ENCODE results near the gene TAF11L3. TPM values are rescaled to one million over a fixed set of nuclear protein-coding genes. Genes with fewer than 3 reads are reported as not detected.
"Not testable (repeated sequence)": the region's sequence is repeated elsewhere in the genome, so short reads cannot be mapped to it uniquely, and the experiment has no call there.

Gene TAF11L3
- total RNA-seq, 1 donor from 2014 or later = not detected

- no peak for TF ChIP-seq CTCF (conservative IDR thresholded peaks at IDR 0.05)
- Mint-ChIP-seq H3K4me1 (ENCODE audit: unreplicated experiment) (no peaks in the 10 kb centered on the region), H3K4me3 (no peak overlapping the region), H3K36me3 (no peaks in the 10 kb centered on the region), H3K27me3 (no peaks in the 10 kb centered on the region), H3K9me3 (no peaks in the 10 kb centered on the region), H3K27ac (no peak overlapping the region)
- DNase-seq (ENCODE audit: extremely low spot score, unreplicated experiment) = no peak
Observed at GRCh38 chr5:17482790-17483189, 35.4 kb upstream of the TAF11L3 start.

GRCh38 chr5:17486464-17487173 lies 31.5 kb upstream of the TAF11L3 start:
- H3K27me3 Mint-ChIP-seq; H3K36me3 Mint-ChIP-seq; H3K4me1 Mint-ChIP-seq (ENCODE audit: unreplicated experiment); H3K27ac Mint-ChIP-seq; DNase-seq (ENCODE audit: extremely low spot score, unreplicated experiment); H3K4me3 Mint-ChIP-seq; H3K9me3 Mint-ChIP-seq: not testable (repeated sequence)

GRCh38 chr5:17487174-17487512 lies 31.0 kb upstream of the TAF11L3 start:
- no peaks in the 10 kb centered on the region for H3K9me3 Mint-ChIP-seq
- H3K4me3 Mint-ChIP-seq = no peak overlapping the region
- TF ChIP-seq CTCF (conservative IDR thresholded peaks at IDR 0.05) = no peak

GRCh38 chr5:17491257-17491656 lies 26.9 kb upstream of the TAF11L3 start:
- H3K36me3 Mint-ChIP-seq; DNase-seq (ENCODE audit: extremely low spot score, unreplicated experiment); H3K4me3 Mint-ChIP-seq; H3K27me3 Mint-ChIP-seq; H3K9me3 Mint-ChIP-seq; H3K27ac Mint-ChIP-seq; H3K4me1 Mint-ChIP-seq (ENCODE audit: unreplicated experiment): not testable (repeated sequence)

More at GRCh38 chr5:17487174-17487512, 31.0 kb upstream of the TAF11L3 start:
- Mint-ChIP-seq H3K36me3 (no peaks in the 10 kb centered on the region), H3K27ac (no peak overlapping the region), H3K4me1 (ENCODE audit: unreplicated experiment) (no peaks in the 10 kb centered on the region), H3K27me3 (no peaks in the 10 kb centered on the region)
- no peak for DNase-seq (ENCODE audit: extremely low spot score, unreplicated experiment)

GRCh38 chr5:17492770-17493169 lies 25.4 kb upstream of the TAF11L3 start:
- no peak for DNase-seq (ENCODE audit: extremely low spot score, unreplicated experiment)
- H3K36me3 Mint-ChIP-seq = no peaks in the 10 kb centered on the region
- H3K9me3 Mint-ChIP-seq = peaks cover 5% of the 10 kb centered on the region
- H3K4me3 Mint-ChIP-seq = no peak overlapping the region
- no peak overlapping the region for H3K27ac Mint-ChIP-seq
- no peaks in the 10 kb centered on the region for H3K4me1 Mint-ChIP-seq (ENCODE audit: unreplicated experiment)
- no peak for TF ChIP-seq CTCF (conservative IDR thresholded peaks at IDR 0.05)
- no peaks in the 10 kb centered on the region for H3K27me3 Mint-ChIP-seq

- TF ChIP-seq CTCF (conservative IDR thresholded peaks at IDR 0.05) = no peak
- H3K27me3 Mint-ChIP-seq = no peaks in the 10 kb centered on the region
Observed at GRCh38 chr5:17497446-17497845, 20.7 kb upstream of the TAF11L3 start.

GRCh38 chr5:17497931-17498330 lies 20.2 kb upstream of the TAF11L3 start, which contains the start of gene TAF11L2:
TAF11L2 (plus strand) TSS chr5:17498231.
- not testable (repeated sequence) for H3K27me3 Mint-ChIP-seq; DNase-seq (ENCODE audit: extremely low spot score, unreplicated experiment); H3K4me3 Mint-ChIP-seq; H3K36me3 Mint-ChIP-seq; H3K4me1 Mint-ChIP-seq (ENCODE audit: unreplicated experiment); H3K9me3 Mint-ChIP-seq; H3K27ac Mint-ChIP-seq

More at GRCh38 chr5:17497446-17497845, 20.7 kb upstream of the TAF11L3 start:
- peaks cover 5% of the 10 kb centered on the region for H3K9me3 Mint-ChIP-seq
- no peak overlapping the region for H3K4me3 Mint-ChIP-seq
- no peaks in the 10 kb centered on the region for H3K36me3 Mint-ChIP-seq
- H3K27ac Mint-ChIP-seq = no peak overlapping the region
- DNase-seq (ENCODE audit: extremely low spot score, unreplicated experiment) = no peak
- no peaks in the 10 kb centered on the region for H3K4me1 Mint-ChIP-seq (ENCODE audit: unreplicated experiment)
